Ishikawa (cell line): ENCODE results near the gene S100A6.

Experiments
- CEBPB ChIP-seq: IDR thresholded peaks from 2 replicates; pipeline ENCODE4 v1.6.1; 2012
- EGR1 ChIP-seq: IDR thresholded peaks from 2 replicates; pipeline ENCODE4 v1.6.1; 2012
- EP300 ChIP-seq: IDR thresholded peaks from 2 replicates; pipeline ENCODE4 v1.6.1; 2012; ENCODE audit warnings: borderline replicate concordance
- FOXM1 ChIP-seq: IDR thresholded peaks from 2 replicates; pipeline ENCODE4 v1.6.1; 2012; ENCODE audit warnings: low read depth, borderline replicate concordance
- MAX ChIP-seq: IDR thresholded peaks from 2 replicates; pipeline ENCODE4 v1.6.1; 2012
- RAD21 ChIP-seq: IDR thresholded peaks from 2 replicates; pipeline ENCODE4 v1.6.1; 2012; ENCODE audit warnings: low read depth
- REST ChIP-seq: IDR thresholded peaks from 2 replicates; pipeline ENCODE4 v1.6.1; 2012; ENCODE audit warnings: low read depth, mild to moderate bottlenecking
- TAF1 ChIP-seq: IDR thresholded peaks from 2 replicates; pipeline ENCODE4 v1.6.1; 2012; ENCODE audit warnings: low read depth, mild to moderate bottlenecking
- USF1 ChIP-seq: IDR thresholded peaks from 2 replicates; pipeline ENCODE4 v1.6.1; 2012
- ZBTB7A ChIP-seq: IDR thresholded peaks from 2 replicates; pipeline ENCODE4 v1.6.1; 2012; ENCODE audit warnings: low read depth

GRCh38 chr1:153549741-153550397 lies 14.1 kb upstream of the S100A6 start:
- TF ChIP-seq MAX = no peak
- TF ChIP-seq REST = no peak
- no peak for TF ChIP-seq FOXM1
- TF ChIP-seq RAD21 = no peak
- TF ChIP-seq TAF1 = no peak
- no peak for TF ChIP-seq EGR1
- TF ChIP-seq EP300 = no peak
- TF ChIP-seq USF1 = no peak
- no peak for TF ChIP-seq CEBPB
- TF ChIP-seq ZBTB7A = no peak
